Left lung (tissue), 10 donors: Measurements from ENCODE around the gene TSTD2. TPM values are rescaled to one million over a fixed set of nuclear protein-coding genes. Genes with fewer than 3 reads are reported as not detected.
A peak's percentile ranks its signal among the peaks of the same experiment; 100 is the strongest.

Experiments
- ATAC-seq: fragments of 200-7000 bp; cut with Tn5 transposase; one replicate; pipeline ENCODE4 v1.9.1; 2020; ENCODE audit warnings: moderate library complexity
- DNase-seq, 4 donors: peaks; one replicate each; pipeline ENCODE4 v3.0.0-alpha.2; 2013 to 2020
- H3K27ac ChIP-seq, 2 donors: fragments of 200-600 bp; sonication (generic) in 1 of 2; one replicate each; pipeline versions ENCODE4 v1.5.0 to v1.8.0; 2020 to 2021
- H3K27me3 ChIP-seq, 2 donors: fragments of 200-600 bp; sonication (generic) in 1 of 2; one replicate each; pipeline versions ENCODE4 v1.5.0 to v1.8.0; 2020 to 2021
- H3K36me3 ChIP-seq, 2 donors: fragments of 200-600 bp; sonication (generic) in 1 of 2; one replicate each; pipeline versions ENCODE4 v1.5.0 to v1.8.0; 2020 to 2021
- H3K4me1 ChIP-seq, 2 donors: fragments of 200-600 bp; one replicate each; pipeline ENCODE4 v1.8.0; 2021
- H3K4me3 ChIP-seq, 2 donors: fragments of 200-600 bp; sonication (generic) in 1 of 2; one replicate each; pipeline versions ENCODE4 v1.5.0 to v1.8.0; 2020 to 2021; ENCODE audit warnings: mild to moderate bottlenecking in 1 of 2
- H3K9me3 ChIP-seq, 2 donors: fragments of 200-600 bp; sonication (generic) in 1 of 2; one replicate each; pipeline versions ENCODE4 v1.5.0 to v1.8.0; 2020 to 2021
- CTCF ChIP-seq, 2 donors: fragments of 200-600 bp; sonication (generic) in 1 of 2; IDR thresholded peaks; one replicate each; pipeline versions ENCODE4 v1.5.0 to v1.8.0; 2021; ENCODE audit warnings: antibody characterized with exemption in 2 of 2
- intact Hi-C, 2 donors: fragments of 100-400 bp; cut with DNase I; formaldehyde crosslinking; loops; one replicate each; pipeline versions ENCODE4 v1.11.2 to v1.14.2; 2022
- polyA plus RNA-seq, 6 donors: library from polyadenylated mRNA; unstranded; fragments of 120-200 nt; gene quantifications; one replicate each; pipeline ENCODE4 v1.2.1, GENCODE V29; 2013; ENCODE audit not compliant: insufficient read length in 6 of 6
- total RNA-seq, 2 donors: library from RNA; stranded (reverse); fragmentation: NEBNext Ultra II Directional; extraction: Animal tissue kit (Norgen Biotek cat#: 25700); gene quantifications; one replicate each; pipeline ENCODE4 v1.2.1, GENCODE V29; 2021
- donor health status: DM: no; HTN: yes; CAD: no.
- donor health status: DM: no; HTN: no; CAD: no.

The TSTD2 gene
- total and polyA plus RNA-seq, 8 donors: 16.4 to 41.5 (median 34.1) TPM

GRCh38 chr9:97564291-97565175 is 68.6 kb downstream of the TSTD2 start:
- Histone ChIP-seq H3K36me3 (no peaks in the 10 kb centered on the region), H3K4me3 (no peak overlapping the region), H3K27ac (no peak overlapping the region), H3K4me1 (peaks cover 0 to 3% of the 10 kb centered on the region in 2 donors), H3K27me3 (no peaks in the 10 kb centered on the region), H3K9me3 (no peaks in the 10 kb centered on the region)
- no peak for TF ChIP-seq CTCF (IDR thresholded peaks at IDR 0.05)
- ATAC-seq: peak; percentile 56
- intact Hi-C loops: no loop called here
- no peak for DNase-seq

GRCh38 chr9:97563458-97564135 is 69.6 kb downstream of the TSTD2 start:
- H3K27me3 ChIP-seq: no peaks in the 10 kb centered on the region
- peaks cover 0 to 5% of the 10 kb centered on the region in 2 donors for H3K4me1 ChIP-seq
- intact Hi-C loops: no loop called here
- no peaks in the 10 kb centered on the region for H3K36me3 ChIP-seq
- no peak for TF ChIP-seq CTCF (IDR thresholded peaks at IDR 0.05)
- H3K27ac ChIP-seq: no peak overlapping the region
- no peak overlapping the region for H3K4me3 ChIP-seq
- no peaks in the 10 kb centered on the region for H3K9me3 ChIP-seq
- ATAC-seq: no peak
- no peak for DNase-seq

GRCh38 chr9:97562542-97562941 is 70.6 kb downstream of the TSTD2 start:
- intact Hi-C loops: no loop called here
- Histone ChIP-seq H3K27me3 (no peaks in the 10 kb centered on the region), H3K4me1 (peaks cover 6 to 16% of the 10 kb centered on the region in 2 donors), H3K9me3 (no peaks in the 10 kb centered on the region), H3K36me3 (no peaks in the 10 kb centered on the region), H3K27ac (no peak overlapping the region), H3K4me3 (no peak overlapping the region)
- no peak for DNase-seq
- ATAC-seq: no peak
- no peak for TF ChIP-seq CTCF (IDR thresholded peaks at IDR 0.05)

GRCh38 chr9:97561501-97561900 is 71.7 kb downstream of the TSTD2 start:
- Histone ChIP-seq H3K36me3 (no peaks in the 10 kb centered on the region), H3K9me3 (no peaks in the 10 kb centered on the region), H3K4me3 (no peak overlapping the region), H3K27me3 (no peaks in the 10 kb centered on the region), H3K4me1 (peaks cover 11 to 22% of the 10 kb centered on the region in 2 donors), H3K27ac (no peak overlapping the region)
- intact Hi-C loops: no loop called here
- ATAC-seq (no peak), DNase-seq (no peak)
- no peak for TF ChIP-seq CTCF (IDR thresholded peaks at IDR 0.05)

- H3K36me3 ChIP-seq: no peaks in the 10 kb centered on the region
- no peak overlapping the region for H3K27ac ChIP-seq
- no peak overlapping the region for H3K4me3 ChIP-seq
- ATAC-seq (no peak), DNase-seq (no peak)
- intact Hi-C loops: no loop called here
- H3K4me1 ChIP-seq: peaks cover 11 to 22% of the 10 kb centered on the region in 2 donors
- no peak for TF ChIP-seq CTCF (IDR thresholded peaks at IDR 0.05)
- H3K27me3 ChIP-seq: no peaks in the 10 kb centered on the region
- no peaks in the 10 kb centered on the region for H3K9me3 ChIP-seq
Measured at GRCh38 chr9:97560851-97561250, 72.3 kb downstream of the TSTD2 start.
